SK-N-SH (cell line): ENCODE measurements around the gene TRPM8.

Source experiments
- ELF1 ChIP-seq: IDR thresholded peaks from 2 replicates; pipeline ENCODE4 v1.4.0; 2012
- FOXM1 ChIP-seq: IDR thresholded peaks from 2 replicates; pipeline ENCODE4 v1.4.0; 2012; ENCODE audit warnings: low read depth, mild to moderate bottlenecking
- TAF1 ChIP-seq: IDR thresholded peaks from 2 replicates; pipeline ENCODE4 v1.6.1; 2012; ENCODE audit warnings: low read depth, mild to moderate bottlenecking, low read length, moderate library complexity, borderline replicate concordance
- TF ChIP-seq, protein P1 (sequence below): fragments of 200-600 bp; sonication (generic); IDR thresholded peaks from 2 replicates; pipeline ENCODE4 v1.6.1; 2017; ENCODE audit warnings: antibody characterized with exemption, mild to moderate bottlenecking, moderate library complexity

DNA sequence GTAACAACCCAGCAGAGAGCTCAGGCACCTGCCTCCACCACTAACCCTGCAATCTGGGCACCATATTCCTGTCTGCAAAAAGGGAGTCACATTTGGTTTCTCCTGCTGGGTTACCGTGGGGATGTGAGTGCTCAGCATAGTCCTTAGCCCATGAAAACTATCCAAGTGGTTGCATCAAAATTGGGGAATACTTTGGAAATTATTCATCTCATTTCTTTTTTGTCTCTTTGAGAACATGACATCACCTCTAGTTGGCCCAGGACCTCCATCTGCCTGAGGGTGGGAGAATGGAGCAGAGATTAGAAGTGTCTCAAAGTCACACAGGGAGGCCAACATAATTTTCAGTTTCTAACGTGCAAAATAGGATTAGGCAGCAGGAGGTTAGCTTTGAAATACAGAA lies 114.0 kb downstream of the TRPM8 start:
- TF ChIP-seq FOXM1 (no peak), ELF1 (no peak), TAF1 (no peak)
- TF ChIP-seq, protein P1, sequence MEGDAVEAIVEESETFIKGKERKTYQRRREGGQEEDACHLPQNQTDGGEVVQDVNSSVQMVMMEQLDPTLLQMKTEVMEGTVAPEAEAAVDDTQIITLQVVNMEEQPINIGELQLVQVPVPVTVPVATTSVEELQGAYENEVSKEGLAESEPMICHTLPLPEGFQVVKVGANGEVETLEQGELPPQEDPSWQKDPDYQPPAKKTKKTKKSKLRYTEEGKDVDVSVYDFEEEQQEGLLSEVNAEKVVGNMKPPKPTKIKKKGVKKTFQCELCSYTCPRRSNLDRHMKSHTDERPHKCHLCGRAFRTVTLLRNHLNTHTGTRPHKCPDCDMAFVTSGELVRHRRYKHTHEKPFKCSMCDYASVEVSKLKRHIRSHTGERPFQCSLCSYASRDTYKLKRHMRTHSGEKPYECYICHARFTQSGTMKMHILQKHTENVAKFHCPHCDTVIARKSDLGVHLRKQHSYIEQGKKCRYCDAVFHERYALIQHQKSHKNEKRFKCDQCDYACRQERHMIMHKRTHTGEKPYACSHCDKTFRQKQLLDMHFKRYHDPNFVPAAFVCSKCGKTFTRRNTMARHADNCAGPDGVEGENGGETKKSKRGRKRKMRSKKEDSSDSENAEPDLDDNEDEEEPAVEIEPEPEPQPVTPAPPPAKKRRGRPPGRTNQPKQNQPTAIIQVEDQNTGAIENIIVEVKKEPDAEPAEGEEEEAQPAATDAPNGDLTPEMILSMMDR = no peak
